Ascending aorta (tissue), 2 donors: ENCODE measurements around the gene KCTD6. TPM values are rescaled to one million over a fixed set of nuclear protein-coding genes. Genes with fewer than 3 reads are reported as not detected.

Experiments
- DNase-seq, 2 donors: peaks; one replicate each; pipeline ENCODE4 v3.0.0-alpha.2; 2019; ENCODE audit warnings: low spot score in 2 of 2
- H3K27ac ChIP-seq, 2 donors: fragments of 200-600 bp; sonication (generic); one replicate each; pipeline ENCODE4 v1.5.1; 2016 to 2017; ENCODE audit warnings: mild to moderate bottlenecking in 1 of 2
- H3K27me3 ChIP-seq: fragments of 200-600 bp; sonication (generic); one replicate; pipeline ENCODE4 v1.5.1; 2017
- H3K36me3 ChIP-seq, 2 donors: fragments of 200-600 bp; sonication (generic); one replicate each; pipeline ENCODE4 v1.5.1; 2016
- H3K4me1 ChIP-seq, 2 donors: fragments of 200-600 bp; sonication (generic); one replicate each; pipeline ENCODE4 v1.5.1; 2016 to 2017; ENCODE audit warnings: mild to moderate bottlenecking in 1 of 2
- H3K4me3 ChIP-seq, 2 donors: fragments of 200-600 bp; sonication (generic); one replicate each; pipeline ENCODE4 v1.5.1; 2016 to 2017; ENCODE audit warnings: mild to moderate bottlenecking in 1 of 2
- H3K9me3 ChIP-seq, 2 donors: fragments of 200-600 bp; sonication (generic); one replicate each; pipeline ENCODE4 v1.5.1; 2016
- CTCF ChIP-seq, 3 experiments: fragments of 200-600 bp in 2 of 3; fragments of 450-650 bp in 1 of 3; sonication (generic) in 2 of 3; IDR thresholded peaks; one replicate each; pipeline ENCODE4 v1.5.1; 2016 to 2019; ENCODE audit warnings: antibody characterized with exemption in 3 of 3, mild to moderate bottlenecking in 1 of 3, moderate library complexity in 1 of 3
- intact Hi-C: fragments of 100-400 bp; cut with DNase I; formaldehyde crosslinking; loops from one replicate; pipeline ENCODE4 v1.15.1; 2023
- total RNA-seq: library from RNA; depleted of rRNA; stranded (reverse); fragments of >200 nt; gene quantifications from one replicate; pipeline ENCODE4 v1.1.0, GENCODE V29; 2016

KCTD6 gene
- total RNA-seq, 1 donor from 2014 or later: 6.6 TPM

- Histone ChIP-seq H3K27me3 (no peaks in the 10 kb centered on the region), H3K27ac (no peak overlapping the region), H3K4me1 (no peaks in the 10 kb centered on the region), H3K9me3 (no peaks in the 10 kb centered on the region), H3K4me3 (no peak overlapping the region), H3K36me3 (no peaks in the 10 kb centered on the region)
- DNase-seq: no peak
- intact Hi-C loops: no loop called here
- TF ChIP-seq CTCF (IDR thresholded peaks at IDR 0.05): no peak
Observed at GRCh38 chr3:58471025-58471887, 20.6 kb upstream of the KCTD6 start.

- DNase-seq: no peak
- Histone ChIP-seq H3K9me3 (no peaks in the 10 kb centered on the region), H3K27me3 (no peaks in the 10 kb centered on the region), H3K27ac (no peak overlapping the region), H3K36me3 (no peaks in the 10 kb centered on the region), H3K4me1 (no peaks in the 10 kb centered on the region), H3K4me3 (no peak overlapping the region)
- intact Hi-C loops: no loop called here
- TF ChIP-seq CTCF (IDR thresholded peaks at IDR 0.05): no peak
Observed at GRCh38 chr3:58473275-58473674, 18.6 kb upstream of the KCTD6 start.

DNA sequence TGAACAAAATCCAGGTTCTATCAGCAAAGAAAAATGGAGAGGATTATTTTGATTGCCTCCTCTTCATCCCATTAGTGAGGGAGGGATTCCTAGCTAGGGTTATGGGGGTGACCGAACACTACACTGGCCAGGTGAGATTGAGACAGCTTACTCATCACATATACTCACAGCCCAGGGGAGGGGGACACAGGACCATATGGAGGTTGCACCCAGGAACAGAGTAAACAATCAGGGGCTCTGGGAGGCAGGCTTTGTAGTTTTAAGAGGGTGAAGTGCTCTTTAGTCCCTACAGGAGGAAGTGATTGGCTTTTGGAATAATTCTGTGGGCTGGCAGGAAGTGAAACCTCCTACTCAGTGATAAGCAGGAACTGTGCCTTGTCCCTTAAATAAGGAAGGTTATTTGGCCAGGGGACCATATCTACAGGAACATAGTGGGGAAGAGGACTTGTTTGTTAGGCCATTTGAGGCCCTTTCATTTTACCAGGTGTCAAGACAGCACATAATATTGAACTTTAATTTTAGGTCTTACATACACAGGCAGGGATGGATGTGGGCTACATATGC lies 17.5 kb upstream of the KCTD6 start:
- no peaks in the 10 kb centered on the region for H3K27me3 ChIP-seq
- no peak overlapping the region for H3K4me3 ChIP-seq
- no peak for DNase-seq
- intact Hi-C loops: no loop called here
- H3K27ac ChIP-seq: no peak overlapping the region
- no peaks in the 10 kb centered on the region for H3K4me1 ChIP-seq
- no peaks in the 10 kb centered on the region for H3K9me3 ChIP-seq
- no peak for TF ChIP-seq CTCF (IDR thresholded peaks at IDR 0.05)
- H3K36me3 ChIP-seq: no peaks in the 10 kb centered on the region

DNA sequence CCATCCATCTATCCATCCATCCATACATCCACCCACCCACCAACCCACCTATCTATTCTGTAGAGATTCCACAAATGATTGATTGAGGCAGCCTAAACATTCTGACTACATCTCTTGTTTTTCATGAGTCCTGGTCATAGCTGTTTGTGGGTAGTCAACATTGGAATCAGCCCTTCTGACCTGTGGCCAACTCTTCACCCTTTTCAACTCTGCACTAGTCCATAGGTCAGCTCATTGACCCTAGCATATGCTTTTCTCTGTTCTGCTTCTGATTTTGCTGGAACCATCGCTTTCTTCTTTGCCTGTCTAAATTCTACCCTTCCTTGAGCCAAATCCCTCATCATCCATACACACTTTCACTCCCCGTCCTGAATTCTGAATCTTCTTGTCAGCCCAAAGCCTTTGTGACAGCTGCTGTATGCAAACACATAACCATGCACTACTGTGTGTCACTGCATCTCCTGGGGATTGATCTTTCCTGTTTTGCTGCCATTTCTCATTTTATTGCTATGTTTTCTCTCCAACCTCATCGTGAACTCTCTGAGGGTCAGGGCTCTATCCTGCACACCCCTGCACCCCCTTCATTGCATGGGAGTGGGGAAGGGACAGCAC lies 16.8 kb upstream of the KCTD6 start:
- TF ChIP-seq CTCF (IDR thresholded peaks at IDR 0.05): no peak
- Histone ChIP-seq H3K27ac (no peak overlapping the region), H3K36me3 (no peaks in the 10 kb centered on the region), H3K9me3 (no peaks in the 10 kb centered on the region), H3K4me1 (no peaks in the 10 kb centered on the region), H3K4me3 (no peak overlapping the region), H3K27me3 (no peaks in the 10 kb centered on the region)
- intact Hi-C loops: no loop called here
- DNase-seq: no peak

DNA sequence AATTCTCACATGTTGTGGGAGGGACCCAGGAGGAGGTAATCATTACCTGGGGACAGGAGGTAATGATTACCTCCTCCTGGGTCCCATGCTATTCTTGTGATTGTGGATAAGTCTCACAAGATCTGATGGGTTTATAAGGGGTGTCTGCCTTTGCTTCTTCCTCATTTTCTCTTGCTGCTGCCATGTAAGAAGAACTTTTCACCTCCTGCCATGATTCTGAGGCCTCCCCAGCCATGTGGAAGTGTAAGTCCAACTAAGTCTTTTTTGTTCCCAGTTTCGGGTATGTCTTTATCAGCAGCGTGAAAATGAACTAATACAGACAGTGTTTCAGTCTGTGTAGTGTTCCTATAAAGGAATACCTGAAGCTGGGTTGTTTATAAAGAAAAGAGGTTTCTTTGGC lies 13.1 kb upstream of the KCTD6 start:
- no peaks in the 10 kb centered on the region for H3K4me1 ChIP-seq

More for the DNA sequence above, 13.1 kb upstream of the KCTD6 start:
- Histone ChIP-seq H3K9me3 (peaks cover 0 to 3% of the 10 kb centered on the region in 2 donors), H3K27me3 (no peaks in the 10 kb centered on the region), H3K4me3 (no peak overlapping the region), H3K36me3 (no peaks in the 10 kb centered on the region), H3K27ac (no peak overlapping the region)
- DNase-seq: no peak
- TF ChIP-seq CTCF (IDR thresholded peaks at IDR 0.05): no peak
- intact Hi-C loops: no loop called here
